Psoas muscle (tissue), 8 donors: ENCODE measurements around the gene ZNF652. TPM values are rescaled to one million over a fixed set of nuclear protein-coding genes. Genes with fewer than 3 reads are reported as not detected.

Experiments
- ATAC-seq, 4 donors: fragments of 200-7000 bp; cut with Tn5 transposase; one replicate each; pipeline ENCODE4 v1.9.1; 2020; ENCODE audit warnings: moderate library complexity in 3 of 4, mild to moderate bottlenecking in 2 of 4
- DNase-seq, 2 donors: peaks; one replicate each; pipeline ENCODE4 v3.0.0-alpha.2; 2020
- H3K27ac ChIP-seq: fragments of 200-600 bp; one replicate; pipeline ENCODE4 v1.8.0; 2022
- H3K27me3 ChIP-seq, 3 donors: fragments of 200-600 bp in 1 of 3; one replicate each; pipeline versions ENCODE4 v1.6.1 to v1.8.0; 2013 to 2022; ENCODE audit warnings: low read length in 2 of 3, mild to moderate bottlenecking in 2 of 3, moderate library complexity in 1 of 3; ENCODE audit not compliant: insufficient read depth in 3 of 3
- H3K36me3 ChIP-seq, 2 donors: fragments of 200-600 bp in 1 of 2; one replicate each; pipeline versions ENCODE4 v1.6.1 to v1.8.0; 2013 to 2022; ENCODE audit warnings: low read depth in 1 of 2, mild to moderate bottlenecking in 1 of 2, moderate library complexity in 1 of 2; ENCODE audit not compliant: insufficient read depth in 1 of 2
- H3K4me1 ChIP-seq: fragments of 200-600 bp; one replicate; pipeline ENCODE4 v1.8.0; 2022
- H3K4me3 ChIP-seq: fragments of 200-600 bp; one replicate; pipeline ENCODE4 v1.8.0; 2022; ENCODE audit warnings: mild to moderate bottlenecking
- H3K9me3 ChIP-seq: fragments of 200-600 bp; one replicate; pipeline ENCODE4 v1.8.0; 2022
- CTCF ChIP-seq: fragments of 200-600 bp; IDR thresholded peaks from one replicate; pipeline ENCODE4 v1.8.0; 2022; ENCODE audit warnings: antibody characterized with exemption
- WGBS, 3 donors: extraction: QIAGEN DNeasy Blood & Tissue Kit; methylation state at CpG; one replicate each; pipeline versions ENCODE4 v1.1.6 to v1.1.7; 2013; 5-methylcytosine and 5-hydroxymethylcytosine counted together
- intact Hi-C, 2 donors: fragments of 100-400 bp; cut with DNase I; formaldehyde crosslinking; loops; one replicate each; pipeline versions ENCODE4 v1.11.0 to v1.14.2; 2022
- polyA plus RNA-seq, 3 donors: library from polyadenylated mRNA; stranded (reverse); fragments of 200-250 nt; gene quantifications; one replicate each; pipeline ENCODE4 v1.2.3, GENCODE V29; 2013
- total RNA-seq, 4 donors: library from RNA; stranded (reverse); fragmentation: NEBNext Ultra II Directional in 2 of 4; extraction: Animal tissue kit (Norgen Biotek cat#: 25700) in 2 of 4; gene quantifications; one replicate each; pipeline versions ENCODE4 v1.2.1 to v1.2.4, GENCODE V29; 2021 to 2023
- donor health status: healthy with polysubstance abuse.
- donor health status: DM: no; HTN: no; CAD: no; lungs with moderate emphysema.
- donor health status: Bipolar disorder and iron deficiency.
- donor health status: healthy.
- donor health status: DM: yes; HTN: yes; CAD: no.
- donor health status: DM: no; HTN: no; CAD: no.
- donor health status: DM: no; HTN: no; CAD: no.
- donor health status: DM: yes; HTN: yes; CAD: no.

The ZNF652 gene
- total and polyA plus RNA-seq, 7 donors = 3.1 to 30.1 (median 21.3) TPM

- H3K36me3 ChIP-seq = peaks cover 8 to 47% of the 10 kb centered on the region in 2 donors
- TF ChIP-seq CTCF = no peak
- 56 to 65% (median 62%) methylated on average over 6 of the region's 6 CpGs for WGBS, 3 donors
- no peaks in the 10 kb centered on the region for H3K27me3 ChIP-seq
- no peak overlapping the region for H3K27ac ChIP-seq
- H3K9me3 ChIP-seq = no peaks in the 10 kb centered on the region
- DNase-seq (no peak), ATAC-seq (no peak)
- H3K4me3 ChIP-seq = no peak overlapping the region
- intact Hi-C loops = no loop called here
- H3K4me1 ChIP-seq = no peaks in the 10 kb centered on the region
Measured at GRCh38 chr17:49402706-49403105, 40.7 kb upstream of the ZNF652 start.

GRCh38 chr17:49401971-49402611 is 40.0 kb upstream of the ZNF652 start:
- DNase-seq (no peak), ATAC-seq (no peak)
- Histone ChIP-seq H3K27me3 (no peaks in the 10 kb centered on the region), H3K9me3 (no peaks in the 10 kb centered on the region), H3K36me3 (peaks cover 7 to 41% of the 10 kb centered on the region in 2 donors), H3K4me3 (no peak overlapping the region), H3K4me1 (no peaks in the 10 kb centered on the region), H3K27ac (no peak overlapping the region)
- 61 to 71% (median 70%) methylated on average over 6 of the region's 6 CpGs for WGBS, 3 donors
- no peak for TF ChIP-seq CTCF
- intact Hi-C loops = no loop called here

- WGBS, 3 donors = 58 to 64% (median 60%) methylated on average over 3 of the region's 3 CpGs
- Histone ChIP-seq H3K36me3 (peaks cover 0 to 20% of the 10 kb centered on the region in 2 donors), H3K27ac (no peak overlapping the region), H3K9me3 (no peaks in the 10 kb centered on the region), H3K4me3 (no peak overlapping the region), H3K27me3 (no peaks in the 10 kb centered on the region), H3K4me1 (no peaks in the 10 kb centered on the region)
- intact Hi-C loops = no loop called here
- TF ChIP-seq CTCF = no peak
- no peak for ATAC-seq
- DNase-seq = no peak
Measured at GRCh38 chr17:49399995-49400394, 37.9 kb upstream of the ZNF652 start.

GRCh38 chr17:49397586-49397985 is 35.5 kb upstream of the ZNF652 start:
- ATAC-seq (no peak), DNase-seq (no peak)
- intact Hi-C loops = no loop called here
- Histone ChIP-seq H3K9me3 (no peaks in the 10 kb centered on the region), H3K36me3 (peaks cover 0 to 4% of the 10 kb centered on the region in 2 donors), H3K27me3 (no peaks in the 10 kb centered on the region), H3K4me1 (no peaks in the 10 kb centered on the region), H3K4me3 (no peak overlapping the region), H3K27ac (no peak overlapping the region)
- no peak for TF ChIP-seq CTCF
- 38 to 50% (median 43%) methylated on average over 4 of the region's 4 CpGs for WGBS, 3 donors
